ENCODE measurements around the gene MYH14.

Gene MYH14

DNA sequence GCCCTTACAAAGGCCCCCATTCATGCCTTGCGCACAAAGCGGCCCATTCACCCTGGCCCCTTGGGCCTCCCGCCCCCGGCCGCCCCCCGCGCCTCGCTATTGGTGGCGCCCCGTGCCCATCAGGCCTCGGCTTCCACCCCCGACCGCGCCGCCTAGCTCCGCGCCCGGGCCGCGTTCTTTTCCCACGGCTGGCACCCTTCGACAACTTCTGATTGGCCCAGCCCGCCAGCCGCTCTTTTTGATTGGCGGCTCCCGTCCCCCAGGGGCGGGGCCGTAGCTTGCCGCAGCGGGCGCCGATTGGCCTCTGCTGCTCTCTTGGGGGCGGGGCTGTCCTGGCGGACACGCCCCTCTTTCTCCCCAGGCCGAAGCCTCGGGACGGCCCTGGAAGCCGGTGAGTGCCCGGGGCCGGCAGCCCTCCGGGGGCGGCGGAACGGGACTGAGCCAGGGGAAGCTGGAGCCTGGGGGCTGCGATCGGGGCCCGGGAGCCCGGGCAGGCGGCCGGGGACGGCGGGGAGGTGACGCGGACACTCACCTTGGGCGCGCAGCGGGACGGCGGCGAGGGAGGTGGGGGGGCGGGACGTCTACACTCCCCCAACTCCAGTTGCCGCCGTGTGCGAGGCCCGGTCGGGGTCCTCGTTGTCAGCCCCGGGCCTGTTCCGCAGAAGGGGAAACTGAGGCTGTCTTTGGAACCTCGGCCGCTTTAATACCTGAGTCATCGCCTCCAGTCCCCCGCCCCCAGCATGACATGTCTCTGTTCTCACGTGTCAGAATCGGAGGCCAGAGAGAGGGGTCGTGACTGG, at the start of gene MYH14:
TSS of gene MYH14 (plus strand) at position 342 of the 800 bp plus-strand sequence. CDS start 6,744 bp downstream, outside the sequence.
- no peak for DNase-seq (ENCODE audit: low read depth)

DNA sequence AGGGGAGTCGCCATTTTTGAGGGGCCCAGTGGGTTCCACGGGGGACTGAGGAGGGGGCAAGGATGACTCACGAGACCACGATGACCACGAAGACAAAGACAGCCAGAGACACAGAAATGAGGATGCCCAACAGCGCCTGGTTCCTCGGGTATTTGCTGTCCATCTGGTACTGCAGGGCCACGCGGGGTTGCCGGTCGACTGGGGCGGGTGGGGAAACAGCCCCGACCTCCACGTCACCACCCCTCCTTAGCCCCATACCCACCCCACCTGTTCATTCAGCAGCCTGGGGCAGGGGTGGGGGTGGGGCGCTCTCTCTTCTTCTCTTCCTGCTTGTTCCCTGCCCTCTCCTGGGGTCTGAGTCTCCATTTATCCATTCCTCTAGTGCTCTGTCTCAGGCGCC, 48.9 kb upstream of the MYH14 start:
- no peak for DNase-seq (ENCODE audit: low read depth)

DNA sequence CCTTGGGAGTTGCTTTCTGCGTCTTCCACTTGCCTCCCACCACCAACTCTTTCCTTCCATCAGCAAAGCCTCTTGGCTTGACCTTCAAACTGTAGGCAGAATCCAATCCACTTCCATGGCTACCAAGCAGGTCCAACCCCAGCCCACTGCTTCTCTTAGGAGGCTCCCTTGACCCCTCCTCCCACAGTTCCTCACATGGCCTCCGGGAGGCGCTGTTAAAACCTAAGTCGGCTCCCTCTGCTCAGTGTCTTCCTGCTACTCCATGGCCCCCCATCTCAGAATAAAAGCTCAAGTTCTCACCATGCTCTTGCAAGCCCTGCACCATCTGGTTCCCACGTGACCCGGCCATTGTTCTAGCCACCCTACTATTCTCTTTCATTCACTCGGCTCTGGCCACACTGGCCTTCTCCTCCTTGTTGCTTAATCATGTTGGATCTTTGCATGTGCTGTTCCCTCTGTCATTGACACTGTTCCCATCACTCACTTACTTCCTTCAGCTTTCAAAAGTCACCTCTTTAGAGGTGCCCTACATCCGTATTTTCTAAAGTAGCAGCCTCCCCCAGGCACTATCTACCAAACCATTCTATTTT, 47.8 kb upstream of the MYH14 start:
- DNase-seq (ENCODE audit: low read depth) = no peak

DNA sequence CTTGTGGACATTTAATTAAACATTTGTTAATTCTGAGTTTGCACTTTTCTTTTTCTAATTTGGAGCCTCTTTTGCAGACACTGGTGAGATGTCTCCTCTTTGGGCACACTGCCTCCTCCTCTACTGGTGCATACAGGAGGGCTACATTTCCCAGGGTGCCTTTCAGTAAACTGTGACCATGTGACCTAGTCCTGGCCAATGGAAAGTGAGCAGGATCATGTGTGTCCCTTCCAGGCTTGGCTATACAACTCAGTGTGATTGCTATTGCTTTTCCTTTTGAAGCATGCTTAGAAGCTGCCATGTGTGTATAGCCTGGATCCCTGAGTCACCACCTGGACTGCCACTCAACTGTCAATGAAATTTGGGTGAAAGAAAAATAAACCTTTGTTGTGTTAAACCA, 44.8 kb upstream of the MYH14 start:
- DNase-seq (ENCODE audit: low read depth) = no peak

DNA sequence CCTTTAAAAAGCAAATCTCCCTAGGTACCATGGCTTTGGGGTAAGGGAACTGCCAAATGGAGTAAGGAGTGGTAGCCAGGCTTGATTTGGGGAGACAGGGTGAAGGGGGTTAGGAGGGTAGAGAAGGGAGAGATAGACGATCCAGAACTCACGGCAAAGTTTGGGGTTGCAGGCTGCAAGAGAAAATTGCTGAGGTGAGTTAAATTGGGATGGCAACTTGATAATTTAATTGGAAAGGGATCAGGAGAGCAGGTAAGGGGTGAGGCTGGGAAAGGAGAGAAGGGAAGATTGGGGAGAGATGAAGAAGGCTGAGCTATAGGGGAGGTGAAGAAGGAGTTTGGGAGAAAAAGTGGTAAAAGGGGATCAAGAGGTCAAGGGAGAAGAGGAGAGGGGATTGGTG, 44.3 kb upstream of the MYH14 start:
- DNase-seq (ENCODE audit: low read depth) = no peak

DNA sequence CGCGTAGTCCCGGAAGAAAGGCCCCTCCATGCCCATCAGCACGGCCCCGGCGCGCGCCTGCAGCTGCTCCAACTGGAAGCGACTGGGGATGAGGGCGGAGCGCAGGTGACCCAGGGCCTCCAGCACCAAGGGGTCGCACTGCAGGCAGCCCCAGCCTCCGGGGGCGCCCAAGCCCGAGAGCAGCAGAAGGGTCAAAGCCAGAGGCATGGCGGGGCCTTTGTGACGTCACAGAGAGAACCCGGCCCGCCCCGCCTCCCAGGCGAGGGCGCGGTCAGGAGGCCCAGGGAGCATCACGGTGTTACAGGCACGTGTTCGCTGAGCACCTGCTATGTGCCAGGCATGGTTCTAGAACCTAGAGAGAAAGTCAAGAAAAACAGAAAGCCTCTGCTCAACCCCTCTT, 40.4 kb upstream of the MYH14 start, which contains the start of gene IZUMO2:
TSS of gene IZUMO2 (minus strand) at position 294 of the 400 bp plus-strand sequence. CDS start at position 207, 87 bp downstream.
- DNase-seq (ENCODE audit: low read depth) = no peak

DNA sequence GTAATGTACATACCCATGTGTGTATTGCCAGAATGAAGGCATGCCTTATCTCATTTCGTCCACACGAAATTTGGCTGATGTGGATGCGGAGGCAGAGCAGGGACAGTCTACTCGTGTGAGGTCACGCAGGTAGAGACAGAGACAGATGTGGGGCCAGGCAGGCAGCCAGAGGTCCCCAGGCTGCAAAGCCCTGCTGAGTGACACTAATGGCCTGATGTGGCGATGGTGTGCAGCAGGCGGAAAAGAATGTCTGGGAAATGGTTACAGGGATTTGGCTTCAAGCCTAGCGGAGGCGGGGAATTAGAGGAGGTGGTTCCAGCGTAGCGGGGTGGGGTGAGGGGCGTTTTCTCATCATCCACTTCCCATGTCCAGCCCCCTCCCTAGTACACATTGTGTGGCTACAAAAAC, 36.1 kb upstream of the MYH14 start:
- DNase-seq (ENCODE audit: low read depth) = no peak

DNA sequence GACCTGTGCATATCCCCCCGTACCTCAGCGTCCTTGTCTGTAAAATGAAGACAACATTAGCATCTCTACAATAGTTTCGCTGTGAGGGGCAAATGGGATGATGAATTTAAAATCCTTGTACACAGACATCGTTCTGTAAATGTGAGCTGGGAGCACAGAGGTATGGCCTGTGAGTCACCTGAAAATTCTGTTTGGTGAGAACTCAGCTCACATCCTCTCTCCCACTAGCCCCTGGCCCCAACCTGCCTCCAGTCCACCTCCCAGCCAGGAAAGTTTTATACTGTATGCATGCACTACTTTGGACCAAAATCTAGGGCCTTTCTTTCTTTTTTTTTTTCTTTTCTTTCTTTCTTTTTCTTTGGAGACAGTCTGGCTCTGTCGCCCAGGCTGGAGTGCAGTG, 31.7 kb upstream of the MYH14 start:
- DNase-seq (ENCODE audit: low read depth) = no peak

DNA sequence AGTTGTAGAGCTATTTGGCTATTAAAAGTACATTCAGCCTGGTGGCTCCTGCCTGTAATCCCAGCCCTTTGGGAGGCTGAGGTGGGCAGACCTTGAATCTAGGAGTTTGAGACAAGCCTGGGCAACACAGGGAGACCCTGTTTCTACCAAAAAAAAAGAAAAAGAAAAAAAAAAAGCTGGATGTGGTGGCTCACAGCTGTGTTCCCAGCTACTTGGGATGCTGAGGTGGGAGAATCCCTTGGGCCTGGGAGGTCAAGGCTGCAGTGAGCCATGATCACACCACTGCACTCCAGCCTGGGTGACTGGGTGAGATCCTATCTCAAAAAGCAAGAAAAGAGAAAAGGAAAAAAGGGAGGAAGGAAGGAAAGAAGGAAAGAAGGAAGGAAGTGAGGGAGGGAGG, 30.7 kb upstream of the MYH14 start:
- DNase-seq (ENCODE audit: low read depth) = no peak

DNA sequence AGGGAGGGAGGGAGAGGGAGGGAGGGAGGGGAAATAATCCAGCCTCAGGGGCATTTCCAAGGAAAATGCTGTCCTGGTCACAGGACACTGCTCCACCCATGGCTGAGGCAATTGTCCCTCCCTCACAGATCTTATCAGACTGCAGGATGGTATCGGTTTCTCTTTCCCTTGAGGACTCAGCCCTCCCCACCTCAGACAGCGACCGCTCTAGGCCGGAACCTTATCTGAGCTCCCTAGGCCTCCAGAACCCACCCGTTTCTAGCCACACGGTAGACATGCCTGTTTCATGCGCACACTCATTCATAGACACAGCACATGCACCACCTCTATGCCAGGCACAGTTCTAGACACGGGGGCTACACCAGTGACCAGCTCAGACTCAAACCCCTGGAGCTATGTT, 30.3 kb upstream of the MYH14 start:
- no peak for DNase-seq (ENCODE audit: low read depth)

DNA sequence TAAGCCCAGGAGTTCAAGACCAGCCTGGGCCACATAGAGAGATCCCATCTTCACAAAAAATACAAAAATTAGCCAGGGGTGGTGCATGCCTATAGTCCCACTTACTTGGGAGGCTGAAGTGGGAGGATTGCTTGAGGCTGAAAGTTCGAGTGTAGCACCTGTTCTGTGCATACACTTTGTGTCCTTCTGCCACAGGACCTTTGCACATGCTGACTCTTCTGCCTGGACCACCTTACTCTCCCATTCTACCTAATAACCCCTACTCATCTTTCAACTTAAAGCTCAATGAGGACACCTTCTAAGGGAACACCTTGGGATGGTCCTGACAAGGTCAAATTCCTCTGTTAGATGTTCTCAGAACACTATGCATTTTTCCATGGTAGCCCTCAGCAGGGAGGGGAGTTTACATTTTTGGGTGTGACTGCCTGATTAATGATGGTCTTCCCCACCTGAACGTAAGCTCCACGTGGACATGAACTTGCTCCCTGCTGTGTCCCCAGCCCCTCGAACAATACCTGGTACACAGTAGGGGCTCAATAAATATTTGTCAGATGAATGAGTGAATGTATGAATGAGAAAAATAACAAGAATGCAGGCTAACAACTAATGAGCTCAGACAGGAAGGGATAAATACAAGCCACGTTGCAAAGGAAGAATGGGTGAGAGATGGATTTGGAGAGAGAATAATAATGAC, 29.2 kb upstream of the MYH14 start:
- no peak for DNase-seq (ENCODE audit: low read depth)

DNA sequence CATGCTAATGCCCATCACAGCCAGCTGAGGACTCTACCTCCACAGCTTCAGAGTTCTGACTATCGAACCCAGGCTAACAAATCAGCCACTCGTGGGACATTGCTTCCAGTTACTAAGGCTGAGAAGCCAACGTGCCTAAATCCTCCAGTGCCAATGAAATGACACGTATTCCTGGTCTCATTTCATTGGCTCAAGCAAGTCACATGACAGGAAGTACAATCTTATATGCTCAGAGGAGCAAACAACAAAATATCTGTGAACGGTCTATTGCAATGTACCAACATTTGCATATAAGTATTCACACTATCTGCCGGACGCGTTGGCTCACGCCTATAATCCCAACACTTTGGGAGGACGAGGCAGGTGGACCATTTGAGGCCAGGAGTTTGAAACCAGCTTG, 27.5 kb upstream of the MYH14 start:
- no peak for DNase-seq (ENCODE audit: low read depth)

DNA sequence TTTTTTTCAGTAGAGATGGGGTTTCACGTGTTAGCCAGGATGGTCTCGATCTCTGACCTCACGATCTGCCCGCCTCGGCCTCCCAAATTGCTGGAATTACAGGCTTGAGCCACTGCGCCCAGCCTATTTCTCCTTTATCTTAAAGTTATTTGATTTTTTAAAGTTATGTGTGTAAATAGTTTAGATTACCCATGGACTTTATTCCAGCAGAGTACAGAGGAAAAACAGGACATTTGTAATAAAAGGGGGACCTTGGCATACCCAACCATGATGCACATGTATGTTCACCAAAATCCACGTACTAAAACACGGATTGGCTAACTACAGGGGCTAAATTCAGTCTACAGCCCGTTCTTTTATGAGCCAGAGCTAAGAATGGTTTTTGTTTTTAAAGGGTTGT, 26.6 kb upstream of the MYH14 start:
- no peak for DNase-seq (ENCODE audit: low read depth)

DNA sequence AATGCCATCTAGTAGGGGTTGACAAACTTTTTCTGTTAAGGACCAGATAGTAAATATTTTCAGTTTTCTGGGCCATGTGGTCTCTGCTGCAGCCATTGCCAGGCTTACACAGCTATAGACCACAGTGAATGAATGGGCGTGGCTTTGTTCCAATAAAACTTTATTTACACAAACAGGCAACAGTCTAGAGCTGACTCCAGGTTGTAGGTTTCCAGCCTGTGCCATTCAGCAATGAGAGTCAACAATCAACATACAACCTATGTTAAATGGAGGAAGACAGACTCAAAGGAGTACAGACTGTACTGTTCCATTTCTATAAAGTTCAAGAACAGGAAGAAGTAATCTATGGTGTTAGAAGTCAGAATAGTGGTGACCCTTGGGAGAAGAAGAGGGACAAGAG, 25.1 kb upstream of the MYH14 start:
- DNase-seq (ENCODE audit: low read depth) = no peak

DNA sequence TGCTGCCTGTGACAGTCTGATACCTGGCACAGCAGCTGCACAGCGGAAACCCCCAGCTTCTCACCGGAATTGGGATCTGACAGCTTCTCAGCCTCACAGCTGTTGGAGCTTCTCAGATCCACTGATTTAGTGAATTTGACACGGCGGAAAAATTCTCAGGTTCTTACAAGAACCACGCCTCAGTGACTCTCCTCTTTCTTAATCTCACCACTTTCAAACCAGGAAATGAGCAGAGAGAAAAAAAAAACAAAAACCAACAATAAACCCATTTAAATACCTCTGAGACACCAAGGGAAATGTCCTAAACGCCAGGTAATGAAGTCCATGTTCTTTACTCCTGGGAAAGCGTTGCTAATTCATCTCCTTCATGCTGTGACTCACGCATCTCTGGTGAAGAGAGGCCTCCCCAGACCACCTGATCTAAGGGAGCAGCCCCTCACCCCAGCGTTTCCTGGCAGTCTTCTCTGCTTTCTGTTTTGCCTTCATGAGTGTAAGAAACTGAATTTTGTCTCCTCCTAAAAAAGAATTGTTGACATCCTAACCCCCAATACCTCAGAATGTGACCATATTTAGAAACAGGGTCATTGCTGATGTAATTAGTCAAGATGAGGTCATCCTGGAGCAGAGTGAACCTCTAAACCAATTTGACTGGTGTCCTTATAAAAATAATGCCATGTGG, 24.4 kb upstream of the MYH14 start:
- DNase-seq (ENCODE audit: low read depth) = no peak

DNA sequence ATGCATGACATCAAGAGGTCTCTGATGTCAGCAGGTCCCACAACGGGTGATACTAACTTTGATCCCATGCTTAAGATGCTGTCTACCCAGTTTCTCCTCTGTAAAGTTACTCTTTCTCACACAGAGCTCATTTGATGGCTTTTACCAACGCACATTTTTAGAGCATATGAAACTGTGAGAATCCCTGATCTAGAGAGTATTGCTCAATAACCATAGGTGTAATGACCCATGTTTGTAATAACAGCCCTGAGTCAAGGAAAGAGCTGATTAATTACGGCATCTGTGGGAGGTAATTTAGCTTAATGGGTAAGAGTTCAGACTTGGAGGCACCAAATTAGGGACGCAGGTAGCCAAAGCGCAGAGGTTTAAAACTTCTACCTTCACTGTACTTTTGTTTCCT, 22.3 kb upstream of the MYH14 start:
- no peak for DNase-seq (ENCODE audit: low read depth)

DNA sequence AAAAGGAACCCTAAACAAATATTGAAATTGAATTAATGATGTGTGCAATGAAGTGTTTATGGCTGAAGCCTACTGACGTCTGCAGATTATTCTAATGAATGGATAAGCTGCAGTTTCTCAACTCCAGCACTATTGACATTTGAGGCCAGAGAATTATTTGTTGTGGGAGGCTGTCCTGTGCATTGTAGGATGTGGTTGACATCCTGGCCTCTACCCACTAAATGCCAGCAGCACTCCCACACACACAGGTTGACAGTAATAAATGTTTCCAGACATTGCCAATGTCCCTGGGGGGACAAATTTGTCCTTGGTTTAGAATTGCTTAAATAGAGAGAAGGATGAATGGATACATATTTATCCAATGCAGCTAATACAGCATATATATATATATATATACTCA, 19.2 kb upstream of the MYH14 start:
- DNase-seq (ENCODE audit: low read depth) = no peak

DNA sequence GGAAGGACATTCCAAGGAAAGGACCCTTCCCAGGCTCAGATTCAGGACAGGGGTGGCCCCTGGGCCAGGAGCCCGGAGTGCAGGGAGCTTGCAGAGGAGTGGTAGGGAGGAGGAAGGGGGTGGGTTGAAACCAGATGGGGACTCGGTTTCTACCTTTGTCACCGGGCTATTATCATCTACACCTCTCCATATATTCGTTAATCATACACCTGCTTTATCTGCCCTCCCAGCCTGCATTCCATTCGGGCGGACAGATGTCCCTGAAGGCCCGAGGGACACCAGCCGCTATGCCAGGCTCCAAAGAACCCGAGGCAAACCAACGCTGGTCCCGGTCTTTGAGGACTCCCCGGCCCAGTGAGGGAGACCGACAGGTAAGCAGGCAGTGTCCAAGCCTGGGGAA, 15.5 kb upstream of the MYH14 start:
- DNase-seq (ENCODE audit: low read depth) = no peak

DNA sequence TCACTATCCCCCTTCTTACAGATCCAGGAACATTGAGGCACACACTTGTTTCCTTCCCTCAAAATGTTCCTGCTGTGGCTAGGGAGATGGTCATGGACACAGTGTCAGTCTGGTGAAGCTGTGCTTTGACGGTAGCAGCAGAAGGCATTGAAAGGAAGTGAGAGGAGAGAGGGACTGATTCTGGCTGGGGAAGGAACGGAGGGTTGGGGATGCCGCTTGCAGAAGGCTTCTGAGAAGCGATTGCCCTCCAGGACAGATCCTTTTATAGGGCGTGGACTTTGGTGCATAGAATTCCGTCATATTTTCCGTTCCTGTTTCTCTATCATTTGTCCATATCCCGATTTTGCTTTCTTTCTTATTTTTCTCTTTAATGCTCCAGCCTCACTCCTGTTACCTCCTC, 14.1 kb upstream of the MYH14 start:
- DNase-seq (ENCODE audit: low read depth) = no peak

DNA sequence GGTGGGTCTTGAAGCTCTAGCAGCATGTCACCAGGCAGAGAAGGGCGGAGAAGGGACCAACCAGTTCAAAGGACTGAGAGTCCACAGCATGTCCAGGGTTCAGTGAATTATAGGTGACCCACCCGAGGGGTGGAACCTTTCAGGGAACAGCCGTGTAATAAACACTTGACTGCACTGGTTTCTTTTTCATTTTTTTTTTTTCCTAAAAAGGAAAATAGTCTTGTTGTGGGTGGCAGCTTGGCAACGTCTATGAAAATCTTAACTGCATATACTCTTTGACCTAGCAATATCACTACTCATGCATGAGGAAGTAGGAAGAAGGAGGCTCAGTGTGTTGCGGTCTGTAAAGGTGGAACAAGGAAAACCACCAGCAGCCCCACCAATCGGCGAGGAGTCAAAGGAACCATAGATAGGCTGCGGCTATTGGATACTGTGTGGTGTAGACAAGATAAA, 13.0 kb upstream of the MYH14 start:
- DNase-seq (ENCODE audit: low read depth) = no peak

DNA sequence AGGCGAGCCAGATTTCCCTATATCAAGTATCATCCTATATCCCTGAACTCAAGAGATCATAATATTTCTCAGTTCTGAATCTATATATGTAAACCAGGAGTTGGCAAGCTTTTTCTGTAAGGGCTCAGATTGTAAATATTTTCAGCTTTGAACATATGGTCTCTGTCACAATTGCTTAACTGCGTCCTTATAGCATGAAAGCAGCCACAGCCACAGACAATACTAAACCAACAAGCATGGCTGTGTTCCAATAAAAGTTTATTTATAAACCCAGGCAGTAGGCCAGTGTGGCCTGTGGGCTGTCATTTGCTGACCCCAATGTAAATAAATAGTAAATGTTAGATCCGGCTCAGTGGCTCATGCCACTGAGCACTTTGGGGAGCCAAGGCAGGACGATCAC, 12.2 kb upstream of the MYH14 start:
- no peak for DNase-seq (ENCODE audit: low read depth)

DNA sequence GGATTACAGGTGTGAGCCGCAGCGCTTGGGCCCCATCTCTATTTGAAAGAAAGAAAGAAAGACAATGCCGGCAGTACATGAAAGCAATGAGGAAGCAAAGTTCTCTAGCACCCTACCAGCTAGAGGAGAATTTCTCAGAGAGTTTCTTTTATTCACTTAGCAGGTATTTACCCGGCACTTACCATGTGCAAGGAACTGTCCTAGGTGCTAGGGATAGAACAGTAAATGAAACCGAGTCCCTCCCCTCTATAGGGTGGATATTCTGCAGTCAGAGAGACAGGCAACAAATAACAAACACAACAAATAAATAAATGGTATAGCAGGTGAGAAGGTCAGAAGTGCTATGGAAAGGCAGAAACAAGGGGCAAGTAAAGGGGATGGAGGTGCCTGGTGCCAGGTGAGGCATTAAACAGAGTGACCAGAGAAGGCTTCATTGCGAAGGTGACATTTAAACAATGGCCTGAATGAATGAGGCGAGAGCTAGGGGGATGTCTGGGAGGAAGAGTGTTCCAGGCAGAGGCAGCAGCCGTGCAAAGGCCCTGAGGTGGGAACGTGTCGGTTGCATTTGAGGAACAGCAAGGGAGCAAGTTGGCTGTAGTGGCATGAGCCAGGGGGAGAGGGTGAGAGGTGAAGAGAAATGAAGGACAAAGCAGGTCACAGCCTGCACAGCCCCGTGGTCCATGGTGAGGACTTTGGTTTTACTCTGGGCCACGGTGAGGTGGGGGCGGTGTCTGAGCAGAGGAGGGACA, 10.8 kb upstream of the MYH14 start:
- no peak for DNase-seq (ENCODE audit: low read depth)
